WTC11 (cell line): ENCODE results near the gene PTPRK. TPM values are rescaled to one million over a fixed set of nuclear protein-coding genes. Genes with fewer than 3 reads are reported as not detected.

Experiments
- ATAC-seq: fragments of 200-7000 bp; cut with Tn5 transposase; 2 replicates; pipeline ENCODE4 v1.10.0; 2021; ENCODE audit warnings: mild to moderate bottlenecking, moderate library complexity
- CTCF ChIA-PET: fragments of 300-600 bp; sonication (Branson Sonifier 250); formaldehyde crosslinking; loops from one replicate; lab custom pipeline; 2021; ENCODE audit warnings: antibody characterized with exemption; lab: Charles Lee
- POLR2A ChIA-PET: fragments of 350-600 bp; sonication (Branson Sonifier 250); formaldehyde crosslinking; loops from one replicate; lab custom pipeline; 2021; ENCODE audit warnings: antibody characterized with exemption; lab: Charles Lee
- DNase-seq: peaks from one replicate; pipeline ENCODE4 v3.0.0; 2021; ENCODE audit warnings: low spot score
- H3K27ac Mint-ChIP-seq: 2 replicates; pipeline ENCODE4 v1.8.0; 2021; ENCODE audit warnings: mixed read lengths
- H3K27me3 Mint-ChIP-seq: 2 replicates; pipeline ENCODE4 v1.8.0; 2021; ENCODE audit warnings: low read depth, mild to moderate bottlenecking, moderate library complexity, mixed read lengths
- H3K36me3 Mint-ChIP-seq: 2 replicates; pipeline ENCODE4 v1.8.0; 2021; ENCODE audit warnings: mixed read lengths
- H3K4me1 Mint-ChIP-seq: 2 replicates; pipeline ENCODE4 v1.8.0; 2022; ENCODE audit warnings: mixed read lengths
- H3K4me3 Mint-ChIP-seq: 2 replicates; pipeline ENCODE4 v1.8.0; 2021; ENCODE audit warnings: mild to moderate bottlenecking, moderate library complexity, mixed read lengths
- H3K9me3 Mint-ChIP-seq: 2 replicates; pipeline ENCODE4 v1.8.0; 2021; ENCODE audit warnings: mixed read lengths
- CBFB ChIP-seq: sonication (generic); formaldehyde crosslinking; IDR thresholded peaks from 2 replicates; pipeline ENCODE4 v1.8.1; 2022; ENCODE audit warnings: mild to moderate bottlenecking, low read depth, missing genetic modification reagents
- FOXP1 ChIP-seq: sonication (generic); formaldehyde crosslinking; IDR thresholded peaks from 2 replicates; pipeline ENCODE4 v1.8.0; 2022; ENCODE audit warnings: missing genetic modification reagents, mild to moderate bottlenecking, moderate library complexity, borderline replicate concordance
- GABPB1 ChIP-seq: sonication (generic); formaldehyde crosslinking; IDR thresholded peaks from 2 replicates; pipeline ENCODE4 v1.8.1; 2023; ENCODE audit warnings: mild to moderate bottlenecking, missing genetic modification reagents
- IRF2 ChIP-seq: sonication (generic); formaldehyde crosslinking; IDR thresholded peaks from 2 replicates; pipeline ENCODE4 v1.8.0; 2022; ENCODE audit warnings: low read depth, missing genetic modification reagents, borderline replicate concordance
- NFYB ChIP-seq: sonication (generic); formaldehyde crosslinking; conservative IDR thresholded peaks from 2 replicates; pipeline ENCODE4 v1.8.0; 2022; ENCODE audit warnings: low read depth, missing genetic modification reagents
- NR1H2 ChIP-seq: sonication (generic); formaldehyde crosslinking; IDR thresholded peaks from 2 replicates; pipeline ENCODE4 v1.9.0; 2021; ENCODE audit warnings: mild to moderate bottlenecking, moderate library complexity, missing genetic modification reagents
- ZNF317 ChIP-seq: sonication (generic); formaldehyde crosslinking; IDR thresholded peaks from 2 replicates; pipeline ENCODE4 v1.8.1; 2023; ENCODE audit warnings: low read depth, mild to moderate bottlenecking, moderate library complexity, missing genetic modification reagents, borderline replicate concordance
- total RNA-seq: library from RNA; stranded (reverse); gene quantifications from 3 replicates; pipeline ENCODE4 v1.2.3, GENCODE V29; 2021
- TF ChIP-seq, protein P1 (sequence below): fragments of 250-450 bp; sonication (Bioruptor Pico); conservative IDR thresholded peaks from 2 replicates; pipeline ENCODE4 v1.9.0; 2021; ENCODE audit warnings: mild to moderate bottlenecking
- TF ChIP-seq, protein P2 (sequence below): sonication (generic); formaldehyde crosslinking; IDR thresholded peaks from 2 replicates; pipeline ENCODE4 v1.8.0; 2023; ENCODE audit warnings: missing genetic modification reagents
- TF ChIP-seq, protein P3 (sequence below): fragments of 200-600 bp; IDR thresholded peaks from 2 replicates; pipeline ENCODE4 v1.8.0; 2022; ENCODE audit warnings: antibody characterized with exemption
- TF ChIP-seq, protein P4 (sequence below): sonication (generic); formaldehyde crosslinking; IDR thresholded peaks from 2 replicates; pipeline ENCODE4 v1.8.1; 2023; ENCODE audit warnings: mild to moderate bottlenecking, missing genetic modification reagents, borderline replicate concordance
- TF ChIP-seq, protein P5 (sequence below): fragments of 250-450 bp; sonication (Bioruptor Pico); IDR thresholded peaks from 2 replicates; pipeline ENCODE4 v1.9.0; 2021; ENCODE audit warnings: mild to moderate bottlenecking
- TF ChIP-seq, protein P6 (sequence below): sonication (generic); formaldehyde crosslinking; IDR thresholded peaks from 2 replicates; pipeline ENCODE4 v1.8.1; 2022; ENCODE audit warnings: missing genetic modification reagents, borderline replicate concordance
- TF ChIP-seq, protein P7 (sequence below): sonication (generic); formaldehyde crosslinking; conservative IDR thresholded peaks from 2 replicates; pipeline ENCODE4 v1.8.1; 2023; ENCODE audit warnings: mild to moderate bottlenecking, low read depth, missing genetic modification reagents, moderate library complexity

The PTPRK gene
- total RNA-seq, 1 experiment from 2014 or later, result 44.8 TPM

DNA sequence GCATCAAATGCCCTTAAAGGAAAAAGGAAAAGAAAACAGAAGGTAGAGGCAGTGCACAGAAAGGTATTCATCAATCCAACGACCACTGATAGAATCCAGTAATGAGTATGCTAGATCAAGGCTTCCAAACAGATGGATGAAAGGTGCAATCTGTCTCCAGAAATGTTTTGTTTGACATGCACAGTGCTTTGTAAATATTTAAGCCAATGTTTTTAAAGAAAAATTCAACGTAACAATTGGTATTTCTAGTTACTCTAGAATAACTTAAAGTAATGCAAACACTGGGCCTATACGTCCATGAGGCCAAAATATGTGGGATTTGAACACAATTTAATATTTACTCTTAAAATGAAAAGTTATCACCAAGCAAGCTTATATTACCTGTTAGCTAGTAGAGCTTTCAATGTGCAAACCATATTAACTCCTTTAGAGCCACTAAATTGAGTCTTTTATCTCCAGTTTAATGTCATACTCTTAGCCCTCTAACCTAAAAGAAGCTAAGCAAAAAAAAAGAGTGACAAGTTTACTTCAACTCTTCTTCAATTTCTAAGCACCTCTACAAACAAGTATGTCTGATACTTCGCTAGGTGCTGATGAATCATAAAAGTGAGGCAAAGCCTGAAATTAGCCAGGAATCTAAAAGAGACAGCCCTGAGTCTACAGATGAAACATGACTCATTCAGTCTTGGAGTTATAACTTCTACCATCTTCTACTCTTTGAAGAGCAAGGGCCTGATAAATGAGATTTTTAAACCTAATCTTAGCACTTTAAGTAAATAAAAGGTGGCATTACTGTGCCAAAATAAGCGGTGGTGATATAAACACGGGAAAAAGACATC, 169.8 kb downstream of the PTPRK start:
- Mint-ChIP-seq H3K4me1 (peaks cover 9% of the 10 kb centered on the region), H3K9me3 (no peaks in the 10 kb centered on the region), H3K27me3 (no peaks in the 10 kb centered on the region), H3K36me3 (no peaks in the 10 kb centered on the region), H3K4me3 (no peak overlapping the region), H3K27ac (peak overlapping the region; percentile 31; the same call in 1 of the 2 replicates)
- CTCF ChIA-PET, result interaction anchor here (1.3 kb wide), 1 partner anchor 23 kb away, joined by 4 read pairs; no protein-coding TSS in a partner anchor
- no peak for TF ChIP-seq CBFB
- TF ChIP-seq, protein P1, sequence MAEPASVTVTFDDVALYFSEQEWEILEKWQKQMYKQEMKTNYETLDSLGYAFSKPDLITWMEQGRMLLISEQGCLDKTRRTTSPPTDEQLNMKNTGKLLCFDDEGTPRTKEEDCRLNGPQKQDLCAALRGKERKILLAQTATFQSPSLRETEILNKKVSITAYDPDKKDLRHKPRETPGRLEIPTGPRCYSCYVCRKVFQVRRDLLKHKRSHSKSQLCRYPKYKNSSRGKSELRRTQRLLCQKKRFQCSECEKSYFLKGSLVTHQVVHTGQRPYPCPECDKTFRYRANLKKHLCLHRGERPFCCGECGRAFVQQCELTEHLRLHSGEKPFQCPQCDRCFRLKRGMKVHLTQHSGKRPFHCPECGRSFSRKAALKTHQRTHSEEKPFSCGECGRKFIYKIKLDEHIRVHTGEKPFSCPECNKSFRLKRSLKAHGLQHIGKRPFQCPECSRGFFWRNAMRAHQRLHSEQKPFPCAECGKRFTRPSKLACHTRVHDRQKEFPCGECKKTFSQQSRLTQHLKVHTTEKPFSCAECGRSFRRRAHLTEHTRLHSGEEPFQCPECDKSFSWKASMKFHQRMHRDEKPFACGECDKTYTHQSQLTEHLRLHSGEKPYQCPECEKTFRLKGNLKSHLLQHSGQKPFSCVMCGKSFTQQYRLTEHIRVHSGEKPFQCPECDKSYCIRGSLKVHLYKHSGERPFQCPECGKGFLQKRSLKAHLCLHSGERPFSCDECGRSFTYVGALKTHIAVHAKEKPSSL, result no peak
- TF ChIP-seq IRF2 (CRISPR knock-in tag), result no peak
- no peak for TF ChIP-seq GABPB1 (CRISPR knock-in tag)
- TF ChIP-seq, protein P2, sequence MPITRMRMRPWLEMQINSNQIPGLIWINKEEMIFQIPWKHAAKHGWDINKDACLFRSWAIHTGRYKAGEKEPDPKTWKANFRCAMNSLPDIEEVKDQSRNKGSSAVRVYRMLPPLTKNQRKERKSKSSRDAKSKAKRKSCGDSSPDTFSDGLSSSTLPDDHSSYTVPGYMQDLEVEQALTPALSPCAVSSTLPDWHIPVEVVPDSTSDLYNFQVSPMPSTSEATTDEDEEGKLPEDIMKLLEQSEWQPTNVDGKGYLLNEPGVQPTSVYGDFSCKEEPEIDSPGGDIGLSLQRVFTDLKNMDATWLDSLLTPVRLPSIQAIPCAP (CRISPR knock-in tag), result no peak
- no peak for TF ChIP-seq NR1H2
- no peak for TF ChIP-seq FOXP1 (CRISPR knock-in tag)
- no peak for TF ChIP-seq NFYB (CRISPR knock-in tag)
- TF ChIP-seq, protein P3, sequence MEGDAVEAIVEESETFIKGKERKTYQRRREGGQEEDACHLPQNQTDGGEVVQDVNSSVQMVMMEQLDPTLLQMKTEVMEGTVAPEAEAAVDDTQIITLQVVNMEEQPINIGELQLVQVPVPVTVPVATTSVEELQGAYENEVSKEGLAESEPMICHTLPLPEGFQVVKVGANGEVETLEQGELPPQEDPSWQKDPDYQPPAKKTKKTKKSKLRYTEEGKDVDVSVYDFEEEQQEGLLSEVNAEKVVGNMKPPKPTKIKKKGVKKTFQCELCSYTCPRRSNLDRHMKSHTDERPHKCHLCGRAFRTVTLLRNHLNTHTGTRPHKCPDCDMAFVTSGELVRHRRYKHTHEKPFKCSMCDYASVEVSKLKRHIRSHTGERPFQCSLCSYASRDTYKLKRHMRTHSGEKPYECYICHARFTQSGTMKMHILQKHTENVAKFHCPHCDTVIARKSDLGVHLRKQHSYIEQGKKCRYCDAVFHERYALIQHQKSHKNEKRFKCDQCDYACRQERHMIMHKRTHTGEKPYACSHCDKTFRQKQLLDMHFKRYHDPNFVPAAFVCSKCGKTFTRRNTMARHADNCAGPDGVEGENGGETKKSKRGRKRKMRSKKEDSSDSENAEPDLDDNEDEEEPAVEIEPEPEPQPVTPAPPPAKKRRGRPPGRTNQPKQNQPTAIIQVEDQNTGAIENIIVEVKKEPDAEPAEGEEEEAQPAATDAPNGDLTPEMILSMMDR, result no peak
- DNase-seq, result no peak
- no peak for ATAC-seq
- POLR2A ChIA-PET, result no interaction called here

DNA sequence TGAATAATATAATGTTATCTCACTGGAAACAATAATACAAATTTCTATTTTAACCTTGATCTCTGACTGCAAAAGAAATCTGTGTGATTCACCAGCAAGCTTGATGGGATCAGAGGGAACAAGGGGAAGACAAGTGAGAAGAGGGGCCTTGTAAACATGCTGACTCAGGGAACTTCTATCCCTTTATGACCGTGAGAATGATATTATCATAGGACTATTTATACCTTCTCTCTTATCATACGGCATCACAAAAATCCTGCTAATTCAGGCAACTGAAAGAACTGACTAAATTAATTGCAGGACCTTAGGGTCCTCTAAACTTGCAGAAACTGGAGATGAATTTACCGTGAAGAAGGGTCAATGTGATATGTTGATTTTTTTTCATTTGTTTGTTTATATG, 173.3 kb downstream of the PTPRK start:
- DNase-seq, result no peak
- H3K4me1 Mint-ChIP-seq, result peaks cover 9% of the 10 kb centered on the region
- ChIA-PET POLR2A (no interaction called here), CTCF (no interaction called here)
- no peak overlapping the region for H3K27ac Mint-ChIP-seq
- H3K36me3 Mint-ChIP-seq, result no peaks in the 10 kb centered on the region
- no peak overlapping the region for H3K4me3 Mint-ChIP-seq
- H3K9me3 Mint-ChIP-seq, result no peaks in the 10 kb centered on the region
- no peak for ATAC-seq
- no peaks in the 10 kb centered on the region for H3K27me3 Mint-ChIP-seq
- TF ChIP-seq NR1H2 (no peak), ZNF317 (CRISPR knock-in tag) (no peak)
- TF ChIP-seq, protein P4, sequence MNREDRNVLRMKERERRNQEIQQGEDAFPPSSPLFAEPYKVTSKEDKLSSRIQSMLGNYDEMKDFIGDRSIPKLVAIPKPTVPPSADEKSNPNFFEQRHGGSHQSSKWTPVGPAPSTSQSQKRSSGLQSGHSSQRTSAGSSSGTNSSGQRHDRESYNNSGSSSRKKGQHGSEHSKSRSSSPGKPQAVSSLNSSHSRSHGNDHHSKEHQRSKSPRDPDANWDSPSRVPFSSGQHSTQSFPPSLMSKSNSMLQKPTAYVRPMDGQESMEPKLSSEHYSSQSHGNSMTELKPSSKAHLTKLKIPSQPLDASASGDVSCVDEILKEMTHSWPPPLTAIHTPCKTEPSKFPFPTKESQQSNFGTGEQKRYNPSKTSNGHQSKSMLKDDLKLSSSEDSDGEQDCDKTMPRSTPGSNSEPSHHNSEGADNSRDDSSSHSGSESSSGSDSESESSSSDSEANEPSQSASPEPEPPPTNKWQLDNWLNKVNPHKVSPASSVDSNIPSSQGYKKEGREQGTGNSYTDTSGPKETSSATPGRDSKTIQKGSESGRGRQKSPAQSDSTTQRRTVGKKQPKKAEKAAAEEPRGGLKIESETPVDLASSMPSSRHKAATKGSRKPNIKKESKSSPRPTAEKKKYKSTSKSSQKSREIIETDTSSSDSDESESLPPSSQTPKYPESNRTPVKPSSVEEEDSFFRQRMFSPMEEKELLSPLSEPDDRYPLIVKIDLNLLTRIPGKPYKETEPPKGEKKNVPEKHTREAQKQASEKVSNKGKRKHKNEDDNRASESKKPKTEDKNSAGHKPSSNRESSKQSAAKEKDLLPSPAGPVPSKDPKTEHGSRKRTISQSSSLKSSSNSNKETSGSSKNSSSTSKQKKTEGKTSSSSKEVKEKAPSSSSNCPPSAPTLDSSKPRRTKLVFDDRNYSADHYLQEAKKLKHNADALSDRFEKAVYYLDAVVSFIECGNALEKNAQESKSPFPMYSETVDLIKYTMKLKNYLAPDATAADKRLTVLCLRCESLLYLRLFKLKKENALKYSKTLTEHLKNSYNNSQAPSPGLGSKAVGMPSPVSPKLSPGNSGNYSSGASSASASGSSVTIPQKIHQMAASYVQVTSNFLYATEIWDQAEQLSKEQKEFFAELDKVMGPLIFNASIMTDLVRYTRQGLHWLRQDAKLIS (CRISPR knock-in tag), result no peak
- TF ChIP-seq, protein P5, sequence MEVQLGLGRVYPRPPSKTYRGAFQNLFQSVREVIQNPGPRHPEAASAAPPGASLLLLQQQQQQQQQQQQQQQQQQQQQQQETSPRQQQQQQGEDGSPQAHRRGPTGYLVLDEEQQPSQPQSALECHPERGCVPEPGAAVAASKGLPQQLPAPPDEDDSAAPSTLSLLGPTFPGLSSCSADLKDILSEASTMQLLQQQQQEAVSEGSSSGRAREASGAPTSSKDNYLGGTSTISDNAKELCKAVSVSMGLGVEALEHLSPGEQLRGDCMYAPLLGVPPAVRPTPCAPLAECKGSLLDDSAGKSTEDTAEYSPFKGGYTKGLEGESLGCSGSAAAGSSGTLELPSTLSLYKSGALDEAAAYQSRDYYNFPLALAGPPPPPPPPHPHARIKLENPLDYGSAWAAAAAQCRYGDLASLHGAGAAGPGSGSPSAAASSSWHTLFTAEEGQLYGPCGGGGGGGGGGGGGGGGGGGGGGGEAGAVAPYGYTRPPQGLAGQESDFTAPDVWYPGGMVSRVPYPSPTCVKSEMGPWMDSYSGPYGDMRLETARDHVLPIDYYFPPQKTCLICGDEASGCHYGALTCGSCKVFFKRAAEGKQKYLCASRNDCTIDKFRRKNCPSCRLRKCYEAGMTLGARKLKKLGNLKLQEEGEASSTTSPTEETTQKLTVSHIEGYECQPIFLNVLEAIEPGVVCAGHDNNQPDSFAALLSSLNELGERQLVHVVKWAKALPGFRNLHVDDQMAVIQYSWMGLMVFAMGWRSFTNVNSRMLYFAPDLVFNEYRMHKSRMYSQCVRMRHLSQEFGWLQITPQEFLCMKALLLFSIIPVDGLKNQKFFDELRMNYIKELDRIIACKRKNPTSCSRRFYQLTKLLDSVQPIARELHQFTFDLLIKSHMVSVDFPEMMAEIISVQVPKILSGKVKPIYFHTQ, result no peak
- TF ChIP-seq, protein P6, sequence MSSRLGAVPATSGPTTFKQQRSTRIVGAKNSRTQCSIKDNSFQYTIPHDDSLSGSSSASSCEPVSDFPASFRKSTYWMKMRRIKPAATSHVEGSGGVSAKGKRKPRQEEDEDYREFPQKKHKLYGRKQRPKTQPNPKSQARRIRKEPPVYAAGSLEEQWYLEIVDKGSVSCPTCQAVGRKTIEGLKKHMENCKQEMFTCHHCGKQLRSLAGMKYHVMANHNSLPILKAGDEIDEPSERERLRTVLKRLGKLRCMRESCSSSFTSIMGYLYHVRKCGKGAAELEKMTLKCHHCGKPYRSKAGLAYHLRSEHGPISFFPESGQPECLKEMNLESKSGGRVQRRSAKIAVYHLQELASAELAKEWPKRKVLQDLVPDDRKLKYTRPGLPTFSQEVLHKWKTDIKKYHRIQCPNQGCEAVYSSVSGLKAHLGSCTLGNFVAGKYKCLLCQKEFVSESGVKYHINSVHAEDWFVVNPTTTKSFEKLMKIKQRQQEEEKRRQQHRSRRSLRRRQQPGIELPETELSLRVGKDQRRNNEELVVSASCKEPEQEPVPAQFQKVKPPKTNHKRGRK (CRISPR knock-in tag), result no peak
- TF ChIP-seq, protein P7, sequence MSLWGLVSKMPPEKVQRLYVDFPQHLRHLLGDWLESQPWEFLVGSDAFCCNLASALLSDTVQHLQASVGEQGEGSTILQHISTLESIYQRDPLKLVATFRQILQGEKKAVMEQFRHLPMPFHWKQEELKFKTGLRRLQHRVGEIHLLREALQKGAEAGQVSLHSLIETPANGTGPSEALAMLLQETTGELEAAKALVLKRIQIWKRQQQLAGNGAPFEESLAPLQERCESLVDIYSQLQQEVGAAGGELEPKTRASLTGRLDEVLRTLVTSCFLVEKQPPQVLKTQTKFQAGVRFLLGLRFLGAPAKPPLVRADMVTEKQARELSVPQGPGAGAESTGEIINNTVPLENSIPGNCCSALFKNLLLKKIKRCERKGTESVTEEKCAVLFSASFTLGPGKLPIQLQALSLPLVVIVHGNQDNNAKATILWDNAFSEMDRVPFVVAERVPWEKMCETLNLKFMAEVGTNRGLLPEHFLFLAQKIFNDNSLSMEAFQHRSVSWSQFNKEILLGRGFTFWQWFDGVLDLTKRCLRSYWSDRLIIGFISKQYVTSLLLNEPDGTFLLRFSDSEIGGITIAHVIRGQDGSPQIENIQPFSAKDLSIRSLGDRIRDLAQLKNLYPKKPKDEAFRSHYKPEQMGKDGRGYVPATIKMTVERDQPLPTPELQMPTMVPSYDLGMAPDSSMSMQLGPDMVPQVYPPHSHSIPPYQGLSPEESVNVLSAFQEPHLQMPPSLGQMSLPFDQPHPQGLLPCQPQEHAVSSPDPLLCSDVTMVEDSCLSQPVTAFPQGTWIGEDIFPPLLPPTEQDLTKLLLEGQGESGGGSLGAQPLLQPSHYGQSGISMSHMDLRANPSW (CRISPR knock-in tag), result no peak
